SK-N-SH (cell line): ENCODE data around the gene ABHD11. TPM values are rescaled to one million over a fixed set of nuclear protein-coding genes. Genes with fewer than 3 reads are reported as not detected.
"Not testable (repeated sequence)": the region's sequence is repeated elsewhere in the genome, so short reads cannot be mapped to it uniquely, and the experiment has no call there.

ENCODE experiments used
- CTCF ChIA-PET: fragments of 300-600, 350-600 bp; formaldehyde crosslinking; extraction: SDS; loops from one replicate; lab custom pipeline; 2021; lab: Yijun Ruan, JAX
- POLR2A ChIA-PET: fragments of 350-600 bp; sonication (Branson Sonifier 250); formaldehyde crosslinking; extraction: SDS; loops from one replicate; lab custom pipeline; 2020; ENCODE audit warnings: antibody characterized with exemption, inconsistent platforms; lab: Yijun Ruan, JAX
- DNase-seq: peaks from one replicate; pipeline ENCODE4 v3.0.0; 2012
- H2AFZ ChIP-seq: fragments of 200-600 bp; sonication (generic); 2 replicates; pipeline ENCODE4 v1.8.1; 2016; ENCODE audit warnings: antibody characterized with exemption, mild to moderate bottlenecking, low read depth
- H3F3A ChIP-seq: fragments of 200-600 bp; sonication (generic); replicated peaks from 2 replicates; pipeline ENCODE3; 2016; ENCODE audit warnings: antibody characterized with exemption, mild to moderate bottlenecking; ENCODE audit not compliant: insufficient read depth
- H3K27ac ChIP-seq, 2 experiments: fragments of 200-500 bp in 1 of 2; fragments of 200-600 bp in 1 of 2; sonication (Bioruptor generic) in 1 of 2; sonication (generic), shearing (Covaris generic) in 1 of 2; 2 replicates each; pipeline versions ENCODE4 v1.5.1 to v1.6.1; 2014 to 2016; ENCODE audit warnings: low read depth in 2 of 2, inconsistent platforms in 1 of 2, low read length in 1 of 2, mild to moderate bottlenecking in 1 of 2, mixed read lengths in 1 of 2
- H3K27me3 ChIP-seq: fragments of 200-600 bp; sonication (generic), shearing (Covaris generic); 2 replicates; pipeline ENCODE4 v1.6.1; 2016; ENCODE audit warnings: mixed run types; ENCODE audit not compliant: insufficient read depth
- H3K36me3 ChIP-seq, 2 experiments: fragments of 200-500 bp in 1 of 2; fragments of 200-600 bp in 1 of 2; sonication (Bioruptor generic) in 1 of 2; sonication (generic) in 1 of 2; replicated peaks in 1 of 2; 2 replicates each; pipeline versions ENCODE3 to v1.5.1; 2014 to 2016; ENCODE audit warnings: low read length in 1 of 2, mild to moderate bottlenecking in 1 of 2; ENCODE audit not compliant: insufficient read depth in 2 of 2, control insufficient read depth in 1 of 2
- H3K4me1 ChIP-seq, 2 experiments: fragments of 200-500 bp in 1 of 2; fragments of 200-600 bp in 1 of 2; sonication (Bioruptor generic) in 1 of 2; sonication (generic), shearing (Covaris generic) in 1 of 2; 2 replicates each; pipeline versions ENCODE4 v1.5.1 to v1.6.1; 2014 to 2016; ENCODE audit warnings: low read depth in 1 of 2, low read length in 1 of 2, mixed run types in 1 of 2; ENCODE audit not compliant: insufficient read depth in 2 of 2, control insufficient read depth in 1 of 2
- H3K4me2 ChIP-seq: fragments of 200-600 bp; sonication (generic), shearing (Covaris generic); 2 replicates; pipeline ENCODE4 v1.6.1; 2017; ENCODE audit warnings: mixed run types
- H3K4me3 ChIP-seq, 2 experiments: fragments of 200-500 bp in 1 of 2; fragments of 200-600 bp in 1 of 2; sonication (Bioruptor generic) in 1 of 2; sonication (generic), shearing (Covaris generic) in 1 of 2; 2 replicates each; pipeline versions ENCODE4 v1.5.1 to v1.8.1; 2014 to 2016; ENCODE audit warnings: low read depth in 2 of 2, inconsistent platforms in 1 of 2, low read length in 1 of 2, mild to moderate bottlenecking in 1 of 2, mixed read lengths in 1 of 2, moderate library complexity in 1 of 2
- H3K79me2 ChIP-seq: fragments of 200-600 bp; sonication (generic); 2 replicates; pipeline ENCODE4 v1.8.1; 2017; ENCODE audit warnings: mild to moderate bottlenecking; ENCODE audit not compliant: insufficient read depth
- H3K9ac ChIP-seq: fragments of 200-600 bp; sonication (generic); 2 replicates; pipeline ENCODE4 v1.6.1; 2017; ENCODE audit warnings: mixed run types
- H3K9me2 ChIP-seq: fragments of 200-600 bp; sonication (generic); 2 replicates; pipeline ENCODE4 v1.6.1; 2017; ENCODE audit warnings: mixed run types
- H3K9me3 ChIP-seq: fragments of 200-600 bp; sonication (generic); 2 replicates; pipeline ENCODE4 v1.6.1; 2017; ENCODE audit warnings: mixed run types, mild to moderate bottlenecking, moderate library complexity
- H4K20me1 ChIP-seq: fragments of 200-600 bp; sonication (generic); 2 replicates; pipeline ENCODE4 v1.6.1; 2017; ENCODE audit warnings: mild to moderate bottlenecking, mixed run types; ENCODE audit not compliant: insufficient read depth
- CHD2 ChIP-seq: fragments of 150-350 bp; IDR thresholded peaks from 2 replicates; pipeline ENCODE4 v1.6.1; 2018; ENCODE audit warnings: low read length; ENCODE audit not compliant: partially characterized antibody
- ELF1 ChIP-seq: IDR thresholded peaks from 2 replicates; pipeline ENCODE4 v1.4.0; 2012
- FOXJ3 ChIP-seq: sonication (generic); formaldehyde crosslinking; IDR thresholded peaks from 2 replicates; pipeline ENCODE4 v1.5.1; 2020; ENCODE audit warnings: mild to moderate bottlenecking, missing genetic modification reagents
- FOXM1 ChIP-seq: IDR thresholded peaks from 2 replicates; pipeline ENCODE4 v1.4.0; 2012; ENCODE audit warnings: low read depth, mild to moderate bottlenecking
- GABPA ChIP-seq: IDR thresholded peaks from 2 replicates; pipeline ENCODE4 v1.4.0; 2012; ENCODE audit warnings: low read depth, mild to moderate bottlenecking
- MXI1 ChIP-seq: IDR thresholded peaks from 2 replicates; pipeline ENCODE4 v1.6.1; 2012; ENCODE audit warnings: mild to moderate bottlenecking, low read depth, low read length, improper control_type of control experiment
- NFIC ChIP-seq: IDR thresholded peaks from 2 replicates; pipeline ENCODE4 v1.4.0; 2012; ENCODE audit warnings: borderline replicate concordance
- POLR2AphosphoS5 ChIP-seq: IDR thresholded peaks from 2 replicates; pipeline ENCODE4 v1.6.1; 2012; ENCODE audit warnings: low read depth, low read length
- RXRA ChIP-seq: IDR thresholded peaks from 2 replicates; pipeline ENCODE4 v1.4.0; 2012; ENCODE audit warnings: low read depth, mild to moderate bottlenecking, borderline replicate concordance
- SIN3A ChIP-seq: IDR thresholded peaks from 2 replicates; pipeline ENCODE4 v1.6.1; 2012; ENCODE audit warnings: low read depth, mild to moderate bottlenecking, low read length, moderate library complexity, borderline replicate concordance
- TAF1 ChIP-seq: IDR thresholded peaks from 2 replicates; pipeline ENCODE4 v1.6.1; 2012; ENCODE audit warnings: low read depth, mild to moderate bottlenecking, low read length, moderate library complexity, borderline replicate concordance
- ZBTB33 ChIP-seq: IDR thresholded peaks from 2 replicates; pipeline ENCODE4 v1.4.0; 2012; ENCODE audit warnings: low read depth, borderline replicate concordance
- WGBS: methylation state at CpG from one replicate; pipeline ENCODE4 v1.1.6; 2017; ENCODE audit warnings: low lambda C conversion rate; 5-methylcytosine and 5-hydroxymethylcytosine counted together
- polyA plus RNA-seq, 3 experiments: library from polyadenylated mRNA; depleted of rRNA; stranded (reverse); fragments of >200 nt; gene quantifications; 2 replicates each; pipeline ENCODE4 v1.2.3, GENCODE V29; 2012
- TF ChIP-seq, protein P1 (sequence below): IDR thresholded peaks from 2 replicates; pipeline ENCODE4 v1.6.1; 2012; ENCODE audit warnings: mild to moderate bottlenecking, low read depth, low read length, moderate library complexity
- TF ChIP-seq, protein P2 (sequence below): IDR thresholded peaks from 2 replicates; pipeline ENCODE4 v1.4.0; 2012; ENCODE audit warnings: low read depth

Gene ABHD11
- 29.9 and 33.7 TPM in 2 replicates for polyA plus RNA-seq (2012; rRNA removed)
- 14.8 and 23.2 TPM in 2 replicates for polyA plus RNA-seq (2012; cell fraction: cytosol; rRNA removed)
- polyA plus RNA-seq (2012; cell fraction: nucleus; rRNA removed) = 32.1 and 34.9 TPM in 2 replicates

GRCh38 chr7:73738612-73739386 lies at the start of gene ABHD11:
TSS of gene ABHD11 (minus strand) at chr7:73738802. CDS start at chr7:73738770, 32 bp downstream.
- WGBS = 2% methylated on average over 59 of the region's 84 CpGs
- H2AFZ ChIP-seq = peak within 1 kb of the TSS; percentile 97
- H3K79me2 ChIP-seq = peaks cover 28% of the 10 kb centered on the region; the same call in 1 of the 2 replicates
- no peaks in the 10 kb centered on the region for H3K27me3 ChIP-seq
- H3K4me3 ChIP-seq = peak within 1 kb of the TSS; percentile 76 to 93
- ChIA-PET POLR2A (interaction anchor here (0.9 to 2.0 kb wide), 6 partner anchors 10 to 182 kb away, joined by 3 to 5 read pairs (median 4); partner anchors contain the start of gene METTL27), CTCF (interaction anchor here (1.0 to 12.8 kb wide), 12 partner anchors 11 to 468 kb away, joined by 3 to 272 read pairs (median 6); partner anchors contain the start of gene STX1A)
- DNase-seq = peak; percentile 100
- H3K4me1 ChIP-seq = peaks cover 7 to 13% of the 10 kb centered on the region in 2 experiments; a peak in 2 of 4 replicates
- no peaks in the 10 kb centered on the region for H3K9me2 ChIP-seq
- peak within 1 kb of the TSS; percentile 92 for H3K9ac ChIP-seq
- no peaks in the 10 kb centered on the region for H3K9me3 ChIP-seq
- peak within 1 kb of the TSS; percentile 82 to 87 for H3K27ac ChIP-seq
- H3F3A ChIP-seq = peaks cover 10% of the 10 kb centered on the region
- no peaks in the 10 kb centered on the region for H4K20me1 ChIP-seq
- peak within 1 kb of the TSS; percentile 100 for H3K4me2 ChIP-seq
- TF ChIP-seq ELF1 (0 out of 2 replicates have a peak, but pooled peaks have one; percentile 46), CHD2 (peak; percentile 96), POLR2AphosphoS5 (peak; percentile 97), MXI1 (peak; percentile 80), ZBTB33 (peak; percentile 85; the same call in 1 of the 2 replicates), SIN3A (peak; percentile 40; the same call in 1 of the 2 replicates), TAF1 (peak; percentile 61; the same call in 1 of the 2 replicates), RXRA (no peak), NFIC (no peak), FOXJ3 (CRISPR knock-in tag) (peak; percentile 61; the same call in 1 of the 2 replicates), FOXM1 (no peak), GABPA (peak; percentile 42; the same call in 1 of the 2 replicates)
- TF ChIP-seq, protein P1, sequence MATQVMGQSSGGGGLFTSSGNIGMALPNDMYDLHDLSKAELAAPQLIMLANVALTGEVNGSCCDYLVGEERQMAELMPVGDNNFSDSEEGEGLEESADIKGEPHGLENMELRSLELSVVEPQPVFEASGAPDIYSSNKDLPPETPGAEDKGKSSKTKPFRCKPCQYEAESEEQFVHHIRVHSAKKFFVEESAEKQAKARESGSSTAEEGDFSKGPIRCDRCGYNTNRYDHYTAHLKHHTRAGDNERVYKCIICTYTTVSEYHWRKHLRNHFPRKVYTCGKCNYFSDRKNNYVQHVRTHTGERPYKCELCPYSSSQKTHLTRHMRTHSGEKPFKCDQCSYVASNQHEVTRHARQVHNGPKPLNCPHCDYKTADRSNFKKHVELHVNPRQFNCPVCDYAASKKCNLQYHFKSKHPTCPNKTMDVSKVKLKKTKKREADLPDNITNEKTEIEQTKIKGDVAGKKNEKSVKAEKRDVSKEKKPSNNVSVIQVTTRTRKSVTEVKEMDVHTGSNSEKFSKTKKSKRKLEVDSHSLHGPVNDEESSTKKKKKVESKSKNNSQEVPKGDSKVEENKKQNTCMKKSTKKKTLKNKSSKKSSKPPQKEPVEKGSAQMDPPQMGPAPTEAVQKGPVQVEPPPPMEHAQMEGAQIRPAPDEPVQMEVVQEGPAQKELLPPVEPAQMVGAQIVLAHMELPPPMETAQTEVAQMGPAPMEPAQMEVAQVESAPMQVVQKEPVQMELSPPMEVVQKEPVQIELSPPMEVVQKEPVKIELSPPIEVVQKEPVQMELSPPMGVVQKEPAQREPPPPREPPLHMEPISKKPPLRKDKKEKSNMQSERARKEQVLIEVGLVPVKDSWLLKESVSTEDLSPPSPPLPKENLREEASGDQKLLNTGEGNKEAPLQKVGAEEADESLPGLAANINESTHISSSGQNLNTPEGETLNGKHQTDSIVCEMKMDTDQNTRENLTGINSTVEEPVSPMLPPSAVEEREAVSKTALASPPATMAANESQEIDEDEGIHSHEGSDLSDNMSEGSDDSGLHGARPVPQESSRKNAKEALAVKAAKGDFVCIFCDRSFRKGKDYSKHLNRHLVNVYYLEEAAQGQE = no peak; the same call in 1 of the 2 replicates
- TF ChIP-seq, protein P2, sequence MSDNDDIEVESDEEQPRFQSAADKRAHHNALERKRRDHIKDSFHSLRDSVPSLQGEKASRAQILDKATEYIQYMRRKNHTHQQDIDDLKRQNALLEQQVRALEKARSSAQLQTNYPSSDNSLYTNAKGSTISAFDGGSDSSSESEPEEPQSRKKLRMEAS = peak; percentile 85
- TF ChIP-seq, all 33 proteins: peak for 10
- peaks cover 8 to 11% of the 10 kb centered on the region in 2 experiments for H3K36me3 ChIP-seq

DNA sequence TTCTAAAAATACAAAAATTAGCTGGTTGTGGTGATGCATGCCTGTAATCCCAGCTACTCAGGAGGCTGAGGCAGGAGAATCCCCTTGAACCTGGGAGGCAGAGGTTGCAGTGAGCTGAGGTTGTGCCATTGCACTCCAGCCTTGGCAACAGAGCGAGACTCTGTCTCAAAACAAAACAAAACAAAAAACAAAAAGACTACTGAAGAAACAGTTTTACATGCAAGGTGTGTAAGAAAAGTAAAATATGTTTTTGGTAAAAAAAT lies 49.1 kb upstream of the ABHD11 start:
- H3K79me2 ChIP-seq, H3K36me3 ChIP-seq, H3K9me2 ChIP-seq, H3K27me3 ChIP-seq, DNase-seq, CTCF ChIA-PET, H3K4me2 ChIP-seq, H3K9me3 ChIP-seq, H4K20me1 ChIP-seq, H2AFZ ChIP-seq, H3K4me3 ChIP-seq, H3F3A ChIP-seq, H3K9ac ChIP-seq, POLR2A ChIA-PET, H3K27ac ChIP-seq, H3K4me1 ChIP-seq: not testable (repeated sequence)
- WGBS = 47% methylated on average over 1 of the region's 1 CpG
